Body of pancreas (tissue), 4 donors: Measurements from ENCODE around the gene DCTN4. TPM values are rescaled to one million over a fixed set of nuclear protein-coding genes. Genes with fewer than 3 reads are reported as not detected.

Experiments
- ATAC-seq: fragments of 150-250 bp; one replicate; pipeline ENCODE4 v1.9.1; 2016
- DNase-seq, 4 donors: peaks; one replicate each; pipeline ENCODE4 v3.0.0-alpha.2; 2019
- H3K27ac ChIP-seq, 4 donors: fragments of 200-600 bp; sonication (generic); 1 replicate in 3 of 4; 2 replicates in 1 of 4; pipeline versions ENCODE4 v1.5.1 to v1.6.1; 2016 to 2019; ENCODE audit warnings: mild to moderate bottlenecking in 1 of 4, mixed read lengths in 1 of 4, moderate library complexity in 1 of 4
- H3K27me3 ChIP-seq, 2 donors: fragments of 200-600 bp; sonication (generic); one replicate each; pipeline ENCODE4 v1.6.0; 2016; ENCODE audit warnings: mild to moderate bottlenecking in 1 of 2
- H3K36me3 ChIP-seq, 2 donors: fragments of 200-600 bp; sonication (generic); replicated peaks in 1 of 2; 2 replicates each; pipeline ENCODE4 v1.5.1; 2016; ENCODE audit warnings: low read depth in 2 of 2; ENCODE audit not compliant: insufficient read depth in 1 of 2
- H3K4me1 ChIP-seq: fragments of 200-600 bp; sonication (generic); one replicate; pipeline ENCODE4 v1.6.0; 2016
- H3K4me3 ChIP-seq, 2 donors: fragments of 200-600 bp; sonication (generic); 1 replicate in 1 of 2; 2 replicates in 1 of 2; pipeline ENCODE4 v1.5.1; 2016 to 2019
- H3K9me3 ChIP-seq, 3 donors: fragments of 200-600 bp; sonication (generic); 1 replicate in 2 of 3; 2 replicates in 1 of 3; pipeline ENCODE4 v1.5.1; 2016
- CTCF ChIP-seq, 7 experiments: fragments of 450-650 bp in 4 of 7; fragments of 200-600 bp in 3 of 7; sonication (generic) in 3 of 7; IDR thresholded peaks; one replicate each; pipeline ENCODE4 v1.5.1; 2016 to 2019; ENCODE audit warnings: antibody characterized with exemption in 7 of 7
- POLR2A ChIP-seq, 3 donors: fragments of 450-650 bp; IDR thresholded peaks; one replicate each; pipeline ENCODE4 v1.6.1; 2016; ENCODE audit warnings: antibody characterized with exemption in 3 of 3, mild to moderate bottlenecking in 2 of 3
- WGBS, 2 donors: methylation state at CpG; one replicate each; pipeline ENCODE4 v1.1.5; 2017; 5-methylcytosine and 5-hydroxymethylcytosine counted together
- intact Hi-C: fragments of 100-400 bp; cut with DNase I; formaldehyde crosslinking; loops from one replicate; pipeline ENCODE4 v1.15.1; 2023
- total RNA-seq, 2 donors: library from RNA; depleted of rRNA; stranded (reverse); fragments of >200 nt; gene quantifications; one replicate each; pipeline ENCODE4 v1.1.0, GENCODE V29; 2016

Gene DCTN4
- total RNA-seq, 2 donors from 2014 or later: 30.6 to 49.4 TPM

GRCh38 chr5:150672884-150673275 lies 85.9 kb downstream of the DCTN4 start:
- Histone ChIP-seq H3K36me3 (no peaks in the 10 kb centered on the region), H3K9me3 (no peaks in the 10 kb centered on the region), H3K27me3 (peaks cover 0 to 9% of the 10 kb centered on the region in 2 donors), H3K4me1 (peaks cover 17% of the 10 kb centered on the region), H3K4me3 (no peak overlapping the region), H3K27ac (no peak overlapping the region)
- WGBS, 2 donors: 63 to 72% methylated on average over 7 of the region's 7 CpGs
- ATAC-seq (no peak), DNase-seq (no peak)
- intact Hi-C loops: no loop called here
- TF ChIP-seq CTCF (IDR thresholded peaks at IDR 0.05): no peak
- TF ChIP-seq POLR2A (IDR thresholded peaks at IDR 0.05): no peak

GRCh38 chr5:150672237-150672883 lies 86.5 kb downstream of the DCTN4 start:
- DNase-seq (peak in 3 of 4 donors; percentile 31 to 44 (median 39)), ATAC-seq (peak; percentile 43)
- H3K27ac ChIP-seq: no peak overlapping the region
- H3K4me3 ChIP-seq: no peak overlapping the region
- intact Hi-C loops: no loop called here
- H3K36me3 ChIP-seq: no peaks in the 10 kb centered on the region
- peaks cover 0 to 9% of the 10 kb centered on the region in 2 donors for H3K27me3 ChIP-seq
- H3K9me3 ChIP-seq: no peaks in the 10 kb centered on the region
- WGBS, 2 donors: 4 to 9% methylated on average over 28 to 38 of the region's 38 CpGs
- peaks cover 17% of the 10 kb centered on the region for H3K4me1 ChIP-seq
- TF ChIP-seq CTCF (IDR thresholded peaks at IDR 0.05): no peak
- no peak for TF ChIP-seq POLR2A (IDR thresholded peaks at IDR 0.05)

- no peak for TF ChIP-seq CTCF (IDR thresholded peaks at IDR 0.05)
- Histone ChIP-seq H3K4me3 (no peak overlapping the region), H3K4me1 (peaks cover 17% of the 10 kb centered on the region), H3K27me3 (peaks cover 0 to 9% of the 10 kb centered on the region in 2 donors), H3K9me3 (no peaks in the 10 kb centered on the region), H3K36me3 (no peaks in the 10 kb centered on the region), H3K27ac (no peak overlapping the region)
- 5 to 13% methylated on average over 34 to 51 of the region's 51 CpGs for WGBS, 2 donors
- DNase-seq (no peak), ATAC-seq (peak; percentile 7)
- intact Hi-C loops: no loop called here
These were observed 87.1 kb downstream of the DCTN4 start for GRCh38 chr5:150671509-150672236.

GRCh38 chr5:150670948-150671310 lies 87.9 kb downstream of the DCTN4 start:
- peaks cover 17% of the 10 kb centered on the region for H3K4me1 ChIP-seq
- TF ChIP-seq CTCF (IDR thresholded peaks at IDR 0.05) (no peak), POLR2A (IDR thresholded peaks at IDR 0.05) (no peak)
- no peak overlapping the region for H3K27ac ChIP-seq
- no peaks in the 10 kb centered on the region for H3K36me3 ChIP-seq
- H3K9me3 ChIP-seq: no peaks in the 10 kb centered on the region
- WGBS, 2 donors: 60 to 71% methylated on average over 2 of the region's 2 CpGs
- intact Hi-C loops: no loop called here
- peaks cover 0 to 9% of the 10 kb centered on the region in 2 donors for H3K27me3 ChIP-seq
- DNase-seq (no peak), ATAC-seq (no peak)
- no peak overlapping the region for H3K4me3 ChIP-seq
